HepG2 (cell line): ENCODE measurements around the gene PDE3B. TPM values are rescaled to one million over a fixed set of nuclear protein-coding genes. Genes with fewer than 3 reads are reported as not detected.

Source experiments
- HDAC2 ChIP-seq: sonication (generic); formaldehyde crosslinking; IDR thresholded peaks from 2 replicates; pipeline ENCODE4 v1.4.0; 2020; ENCODE audit warnings: missing genetic modification reagents
- KDM2A ChIP-seq: sonication (generic); formaldehyde crosslinking; IDR thresholded peaks from 2 replicates; pipeline ENCODE4 v1.4.0; 2020; ENCODE audit warnings: low read depth, missing genetic modification reagents, borderline replicate concordance
- SYNCRIP ChIP-seq: fragments of 200-400 bp; formaldehyde crosslinking; IDR thresholded peaks from 2 replicates; pipeline ENCODE4 v1.6.1; 2018; ENCODE audit warnings: mild to moderate bottlenecking, low read depth, low read length; ENCODE audit not compliant: insufficient read depth
- ZNF768 ChIP-seq: sonication (generic); formaldehyde crosslinking; IDR thresholded peaks from 2 replicates; pipeline ENCODE4 v1.4.0; 2020; ENCODE audit warnings: missing genetic modification reagents
- polyA plus RNA-seq, 8 experiments: library from polyadenylated mRNA; depleted of rRNA in 3 of 8; stranded (reverse) in 7 of 8; unstranded in 1 of 8; fragments of >200 nt; fragmentation: Illumina TruSeq in 4 of 8; extraction: Trizol in 4 of 8; gene quantifications; 2 replicates each; pipeline versions ENCODE4 v1.2.1 to v1.2.3, GENCODE V29; 2011 to 2016; ENCODE audit warnings: low read depth in 4 of 8, missing spikeins in 1 of 8, mixed read lengths in 1 of 8; ENCODE audit not compliant: insufficient read depth in 1 of 8
- total RNA-seq, 5 experiments: library from RNA; depleted of rRNA; stranded (reverse); fragments of >200 nt; fragmentation: Illumina TruSeq; extraction: Trizol; gene quantifications; 2 replicates each; pipeline ENCODE4 v1.2.3, GENCODE V29; 2016; ENCODE audit warnings: low read depth in 1 of 5
- TF ChIP-seq, protein P1 (sequence below): sonication (generic); formaldehyde crosslinking; IDR thresholded peaks from 2 replicates; pipeline ENCODE4 v1.5.1; 2020; ENCODE audit warnings: mild to moderate bottlenecking, missing genetic modification reagents, borderline replicate concordance
- TF ChIP-seq, protein P2 (sequence below): sonication (generic); formaldehyde crosslinking; IDR thresholded peaks from 2 replicates; pipeline ENCODE4 v1.5.0; 2020; ENCODE audit warnings: mild to moderate bottlenecking, missing genetic modification reagents, moderate library complexity
- TF ChIP-seq, protein P3 (sequence below): sonication (generic); formaldehyde crosslinking; conservative IDR thresholded peaks from 2 replicates; pipeline ENCODE4 v1.4.0; 2020; ENCODE audit warnings: missing genetic modification reagents

Gene PDE3B
- total and polyA plus RNA-seq, 2 of the 13 experiments (the other 11 are each of a cell fraction or from before 2014, with no cell fraction given), result 14.1 to 26.5 TPM

DNA sequence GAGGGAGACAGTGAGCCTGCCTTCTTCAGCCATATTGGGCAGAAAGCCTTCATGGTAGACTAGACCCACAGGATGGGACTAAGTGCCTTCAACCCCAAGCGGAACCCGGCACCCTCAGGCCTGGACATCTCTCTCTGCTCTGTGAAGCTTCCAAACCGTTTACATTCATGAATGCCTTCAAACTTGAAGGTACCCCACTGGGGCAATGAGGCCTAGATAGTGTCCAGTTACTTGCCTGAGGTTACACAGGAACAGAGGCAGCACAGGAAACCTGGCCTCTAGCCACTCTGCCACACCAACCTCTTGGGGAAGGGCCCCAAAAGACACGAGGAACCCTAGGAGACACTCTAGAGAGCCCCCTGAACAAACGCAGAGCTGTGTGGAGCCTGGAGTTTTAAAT, 263.0 kb downstream of the PDE3B start (continued):
- TF ChIP-seq, protein P1, sequence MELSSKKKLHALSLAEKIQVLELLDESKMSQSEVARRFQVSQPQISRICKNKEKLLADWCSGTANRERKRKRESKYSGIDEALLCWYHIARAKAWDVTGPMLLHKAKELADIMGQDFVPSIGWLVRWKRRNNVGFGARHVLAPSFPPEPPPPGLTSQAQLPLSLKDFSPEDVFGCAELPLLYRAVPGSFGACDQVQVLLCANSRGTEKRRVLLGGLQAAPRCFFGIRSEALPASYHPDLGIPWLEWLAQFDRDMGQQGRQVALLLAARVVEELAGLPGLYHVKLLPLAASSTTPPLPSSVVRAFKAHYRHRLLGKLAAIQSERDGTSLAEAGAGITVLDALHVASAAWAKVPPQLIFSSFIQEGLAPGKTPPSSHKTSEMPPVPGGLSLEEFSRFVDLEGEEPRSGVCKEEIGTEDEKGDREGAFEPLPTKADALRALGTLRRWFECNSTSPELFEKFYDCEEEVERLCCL (CRISPR knock-in tag), result no peak
- TF ChIP-seq ZNF768 (CRISPR knock-in tag) (no peak), SYNCRIP (no peak), KDM2A (no peak), HDAC2 (CRISPR knock-in tag) (no peak)
- TF ChIP-seq, protein P2, sequence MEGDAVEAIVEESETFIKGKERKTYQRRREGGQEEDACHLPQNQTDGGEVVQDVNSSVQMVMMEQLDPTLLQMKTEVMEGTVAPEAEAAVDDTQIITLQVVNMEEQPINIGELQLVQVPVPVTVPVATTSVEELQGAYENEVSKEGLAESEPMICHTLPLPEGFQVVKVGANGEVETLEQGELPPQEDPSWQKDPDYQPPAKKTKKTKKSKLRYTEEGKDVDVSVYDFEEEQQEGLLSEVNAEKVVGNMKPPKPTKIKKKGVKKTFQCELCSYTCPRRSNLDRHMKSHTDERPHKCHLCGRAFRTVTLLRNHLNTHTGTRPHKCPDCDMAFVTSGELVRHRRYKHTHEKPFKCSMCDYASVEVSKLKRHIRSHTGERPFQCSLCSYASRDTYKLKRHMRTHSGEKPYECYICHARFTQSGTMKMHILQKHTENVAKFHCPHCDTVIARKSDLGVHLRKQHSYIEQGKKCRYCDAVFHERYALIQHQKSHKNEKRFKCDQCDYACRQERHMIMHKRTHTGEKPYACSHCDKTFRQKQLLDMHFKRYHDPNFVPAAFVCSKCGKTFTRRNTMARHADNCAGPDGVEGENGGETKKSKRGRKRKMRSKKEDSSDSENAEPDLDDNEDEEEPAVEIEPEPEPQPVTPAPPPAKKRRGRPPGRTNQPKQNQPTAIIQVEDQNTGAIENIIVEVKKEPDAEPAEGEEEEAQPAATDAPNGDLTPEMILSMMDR (CRISPR knock-in tag), result no peak
- TF ChIP-seq, protein P3, sequence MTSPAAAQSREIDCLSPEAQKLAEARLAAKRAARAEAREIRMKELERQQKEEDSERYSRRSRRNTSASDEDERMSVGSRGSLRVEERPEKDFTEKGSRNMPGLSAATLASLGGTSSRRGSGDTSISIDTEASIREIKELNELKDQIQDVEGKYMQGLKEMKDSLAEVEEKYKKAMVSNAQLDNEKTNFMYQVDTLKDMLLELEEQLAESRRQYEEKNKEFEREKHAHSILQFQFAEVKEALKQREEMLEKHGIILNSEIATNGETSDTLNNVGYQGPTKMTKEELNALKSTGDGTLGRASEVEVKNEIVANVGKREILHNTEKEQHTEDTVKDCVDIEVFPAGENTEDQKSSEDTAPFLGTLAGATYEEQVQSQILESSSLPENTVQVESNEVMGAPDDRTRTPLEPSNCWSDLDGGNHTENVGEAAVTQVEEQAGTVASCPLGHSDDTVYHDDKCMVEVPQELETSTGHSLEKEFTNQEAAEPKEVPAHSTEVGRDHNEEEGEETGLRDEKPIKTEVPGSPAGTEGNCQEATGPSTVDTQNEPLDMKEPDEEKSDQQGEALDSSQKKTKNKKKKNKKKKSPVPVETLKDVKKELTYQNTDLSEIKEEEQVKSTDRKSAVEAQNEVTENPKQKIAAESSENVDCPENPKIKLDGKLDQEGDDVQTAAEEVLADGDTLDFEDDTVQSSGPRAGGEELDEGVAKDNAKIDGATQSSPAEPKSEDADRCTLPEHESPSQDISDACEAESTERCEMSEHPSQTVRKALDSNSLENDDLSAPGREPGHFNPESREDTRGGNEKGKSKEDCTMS, result no peak
